GM18520 (cell line): ENCODE measurements around the gene ARHGEF4.
"Not testable (repeated sequence)": the region's sequence is repeated elsewhere in the genome, so short reads cannot be mapped to it uniquely, and the experiment has no call there.

Experiments
- ATAC-seq: cut with Tn5 transposase; IDR thresholded peaks from one replicate; pipeline ENCODE4 v1.9.1; 2021; ENCODE audit not compliant: unreplicated experiment

Gene ARHGEF4

DNA sequence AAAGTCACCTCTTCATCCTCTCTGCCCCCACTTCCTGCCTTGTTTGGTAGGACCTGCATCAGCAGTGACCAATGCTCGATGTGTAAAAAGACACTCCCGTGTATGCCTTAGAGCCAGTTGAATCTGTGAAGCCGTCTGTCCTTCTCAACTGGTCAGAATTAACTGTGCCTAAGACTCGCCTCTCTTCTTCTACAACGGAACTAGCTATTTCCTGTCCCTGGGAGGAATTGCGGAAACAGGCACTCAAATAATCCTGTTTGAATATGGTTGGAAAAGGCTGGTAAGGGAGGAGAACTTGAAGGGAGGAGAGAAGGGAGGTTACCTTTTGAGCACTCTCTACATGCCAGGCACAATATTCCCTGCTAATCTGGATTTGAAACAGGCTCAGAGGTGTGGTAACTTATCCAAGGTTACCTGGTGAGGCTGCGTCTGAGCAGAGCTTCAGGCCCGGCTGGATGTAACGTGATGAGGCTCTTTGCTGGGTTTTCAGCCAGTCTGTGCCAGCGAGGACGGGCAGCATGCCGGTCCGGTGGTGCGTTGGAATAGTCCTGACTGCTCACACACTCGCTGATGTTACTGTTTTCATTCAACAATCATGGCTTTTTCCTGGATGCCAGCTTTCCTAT is 129.5 kb downstream of the ARHGEF4 start:
- no peak for ATAC-seq

GRCh38 chr2:130966775-130967490 is 130.2 kb downstream of the ARHGEF4 start:
- no peak for ATAC-seq

GRCh38 chr2:130972410-130972809 is 135.7 kb downstream of the ARHGEF4 start:
- ATAC-seq = peak; percentile 71

GRCh38 chr2:130975729-130976128 is 139.0 kb downstream of the ARHGEF4 start:
- no peak for ATAC-seq

DNA sequence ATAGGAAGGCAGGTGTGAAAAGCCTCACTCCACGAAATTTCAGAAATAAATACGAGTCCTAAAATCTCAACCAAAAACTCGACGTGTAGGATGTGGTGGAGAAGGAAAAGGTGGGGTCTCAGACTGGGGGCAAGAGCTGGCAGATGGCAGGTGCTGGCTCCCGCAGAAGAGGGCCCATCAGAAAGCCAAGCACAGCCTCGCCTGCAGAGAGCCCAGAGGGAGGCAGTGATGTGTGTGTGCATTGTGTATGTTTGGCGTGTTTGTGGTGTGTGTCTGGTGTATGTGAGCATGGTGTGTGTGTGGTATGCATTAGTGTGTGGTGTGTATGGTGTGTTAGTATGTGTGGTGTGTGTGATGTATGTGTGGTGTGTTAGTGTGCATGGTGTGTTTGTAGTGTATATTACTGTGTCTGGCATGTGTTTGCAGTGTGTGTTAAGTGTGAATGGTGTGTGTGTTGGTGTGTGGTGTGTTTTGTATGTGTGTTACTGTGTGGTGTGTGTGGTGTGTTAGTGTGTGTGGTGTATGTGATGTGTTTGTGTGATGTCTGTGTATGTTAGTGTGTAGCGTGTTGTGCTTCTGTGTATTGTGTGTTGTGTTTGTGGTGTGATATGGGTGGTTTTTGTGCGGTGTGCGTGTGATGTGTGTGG is 140.0 kb downstream of the ARHGEF4 start:
- ATAC-seq = no peak

DNA sequence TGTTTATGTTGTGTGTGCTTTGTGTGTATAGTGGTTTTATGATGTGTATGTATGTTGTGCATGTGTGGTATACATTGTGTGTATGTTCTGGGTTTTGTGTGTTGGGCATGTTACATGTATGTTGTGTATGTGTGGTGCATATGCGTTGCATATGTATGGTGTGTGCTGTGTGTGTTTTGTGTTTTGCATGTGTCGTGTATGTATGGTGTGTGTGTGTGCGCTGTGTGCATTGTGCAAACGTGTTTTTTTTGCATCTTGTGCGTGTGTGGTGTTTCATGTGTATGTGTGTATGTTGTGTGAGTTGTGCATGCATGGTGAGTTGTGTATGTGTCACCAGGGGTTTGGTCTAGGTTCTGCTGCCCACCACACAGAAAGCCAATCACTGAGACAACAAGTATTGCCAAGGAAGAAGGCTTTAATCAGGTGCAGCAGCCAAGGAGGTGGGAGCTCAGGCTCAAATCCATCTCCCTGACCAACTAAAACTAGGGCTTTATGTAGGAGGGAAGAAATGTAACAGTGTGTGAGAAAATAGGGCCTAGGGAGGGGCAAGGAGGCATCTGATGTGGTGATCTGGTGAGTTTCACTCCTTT is 140.8 kb downstream of the ARHGEF4 start:
- no peak for ATAC-seq

GRCh38 chr2:130981667-130982066 is 145.0 kb downstream of the ARHGEF4 start:
- ATAC-seq = no peak

DNA sequence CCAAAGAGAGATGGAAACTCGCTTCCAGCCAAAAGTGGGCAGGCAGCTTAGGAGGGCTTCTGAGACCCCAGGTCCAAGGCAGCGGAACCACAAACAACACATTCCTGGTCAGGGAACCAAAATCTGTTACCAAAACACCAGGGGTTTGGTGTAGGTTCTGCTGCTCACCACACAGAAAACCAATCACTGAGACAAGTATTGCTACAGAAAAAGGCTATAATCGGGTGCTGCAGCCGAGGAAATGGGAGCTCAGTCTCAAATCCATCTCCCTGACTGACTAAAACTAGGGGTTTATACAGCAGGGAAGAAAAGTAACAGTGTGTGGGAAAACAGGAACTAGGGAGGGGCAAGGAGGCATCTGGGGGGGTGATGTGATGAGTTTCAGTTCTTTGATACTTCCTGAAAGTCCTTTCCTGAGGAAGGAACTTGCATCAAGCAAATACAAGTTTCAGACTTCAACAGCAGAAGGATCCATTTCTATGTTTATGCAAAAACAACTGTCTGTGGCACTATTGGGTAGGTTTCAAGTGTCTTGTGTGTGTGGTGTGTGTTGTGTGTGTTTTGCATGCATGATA is 148.6 kb downstream of the ARHGEF4 start:
- no peak for ATAC-seq

GRCh38 chr2:130985831-130986649 is 149.3 kb downstream of the ARHGEF4 start:
- no peak for ATAC-seq

- no peak for ATAC-seq
Observed at GRCh38 chr2:130986890-130987493, 150.3 kb downstream of the ARHGEF4 start.

- ATAC-seq = no peak
Observed at GRCh38 chr2:130987519-130988425, 151.1 kb downstream of the ARHGEF4 start.

DNA sequence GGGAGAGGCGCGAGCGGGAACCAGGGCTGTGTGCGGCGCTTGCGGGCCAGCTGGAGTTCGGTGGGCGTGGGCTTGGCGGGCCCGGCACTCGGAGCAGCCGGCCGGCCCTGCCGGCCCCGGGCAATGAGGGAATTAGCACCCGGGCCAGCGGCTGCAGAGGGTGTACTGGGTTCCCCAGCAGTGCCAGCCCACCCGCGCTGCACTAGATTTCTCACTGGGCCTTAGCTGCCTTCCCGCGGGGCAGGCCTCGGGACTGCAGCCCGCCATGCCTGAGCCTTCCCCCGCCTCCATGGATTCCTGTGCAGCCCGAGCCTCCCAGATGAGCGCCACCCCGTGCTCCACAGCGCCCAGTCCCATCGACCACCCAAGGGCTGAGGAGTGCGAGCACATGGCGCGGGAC is 154.7 kb downstream of the ARHGEF4 start:
- not testable (repeated sequence) for ATAC-seq

DNA sequence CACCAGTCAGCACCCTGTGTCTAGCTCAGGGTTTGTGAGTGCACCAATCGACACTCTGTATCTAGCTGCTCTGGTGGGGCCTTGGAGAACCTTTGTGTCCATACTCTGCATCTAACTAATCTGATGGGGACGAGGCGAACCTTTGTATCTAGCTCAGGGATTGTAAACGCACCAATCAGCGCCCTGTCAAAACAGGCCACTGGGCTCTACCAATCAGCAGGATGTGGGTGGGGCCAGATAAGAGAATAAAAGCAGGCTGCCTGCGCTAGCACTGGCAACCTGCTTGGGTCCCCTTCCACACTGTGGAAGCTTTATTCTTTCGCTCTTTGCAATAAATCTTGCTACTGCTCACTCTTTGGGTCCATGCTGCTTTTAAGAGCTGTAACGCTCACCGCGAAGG is 155.3 kb downstream of the ARHGEF4 start:
- ATAC-seq = not testable (repeated sequence)

GRCh38 chr2:130996691-130997090 is 160.0 kb downstream of the ARHGEF4 start:
- no peak for ATAC-seq

DNA sequence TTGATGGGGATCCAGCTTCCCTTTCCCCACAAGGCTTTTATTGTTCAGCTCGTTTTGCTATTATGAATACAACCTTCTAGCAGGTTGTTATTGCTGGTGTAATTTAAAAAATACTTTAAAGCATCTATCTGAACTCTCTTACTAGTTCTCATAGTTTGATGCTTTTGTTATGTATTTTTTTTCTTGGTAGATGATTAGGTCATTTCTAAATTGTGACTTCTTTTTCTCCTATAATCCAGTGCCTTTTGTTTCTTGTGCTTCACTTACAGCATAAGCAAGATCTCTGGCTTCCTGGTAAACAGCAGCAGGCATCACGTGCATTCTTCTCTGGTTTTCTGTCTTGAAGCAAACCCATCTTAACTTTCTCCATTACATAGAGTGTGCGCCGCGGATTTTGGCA is 160.5 kb downstream of the ARHGEF4 start:
- ATAC-seq = no peak

GRCh38 chr2:130998561-130998960 is 161.8 kb downstream of the ARHGEF4 start:
- no peak for ATAC-seq

DNA sequence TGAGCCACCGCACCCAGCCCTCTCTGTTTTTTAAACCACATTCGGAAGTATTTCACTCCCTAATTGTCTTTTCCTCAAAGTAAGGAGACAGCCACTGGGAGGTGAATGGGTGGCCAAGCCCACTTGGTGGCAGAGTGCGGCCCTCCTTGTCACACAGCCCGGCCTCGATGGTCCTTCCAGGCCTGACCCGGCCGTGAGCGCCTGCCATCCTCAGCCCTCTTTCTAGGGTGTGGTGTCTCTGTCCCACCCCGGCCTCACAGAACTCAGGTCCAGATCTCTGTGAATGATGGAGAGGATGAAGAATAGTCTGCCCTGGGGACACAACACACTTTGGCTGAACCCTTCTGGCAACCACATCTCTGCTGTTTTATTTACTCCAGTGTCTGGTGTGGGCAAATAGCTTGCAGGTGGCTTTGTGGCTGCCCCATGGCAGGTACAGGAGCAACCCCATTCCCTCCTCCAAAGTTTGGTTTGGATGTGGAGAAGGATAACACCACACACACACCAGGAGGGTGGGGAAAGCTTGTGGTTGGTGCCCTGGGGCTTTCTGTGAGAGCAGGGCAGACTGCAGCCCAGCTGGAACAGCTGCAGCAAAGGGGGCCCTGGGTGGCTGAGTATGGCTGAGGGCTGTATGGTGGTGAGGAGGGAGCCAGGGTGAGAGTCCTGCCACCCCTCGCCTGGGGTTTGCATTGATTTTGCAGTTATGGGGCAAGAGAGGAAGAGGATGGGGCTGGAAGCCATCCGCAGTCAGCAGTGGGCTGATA is 167.9 kb downstream of the ARHGEF4 start:
- no peak for ATAC-seq

GRCh38 chr2:131005216-131005935 is 168.7 kb downstream of the ARHGEF4 start:
- no peak for ATAC-seq
